HG02884 (cell line): ENCODE results near the gene TEX29.

Experiments used
- ATAC-seq: cut with Tn5 transposase; IDR thresholded peaks from one replicate; pipeline ENCODE4 v1.9.1; 2021; ENCODE audit warnings: mild to moderate bottlenecking, moderate library complexity; ENCODE audit not compliant: unreplicated experiment

Gene TEX29

DNA sequence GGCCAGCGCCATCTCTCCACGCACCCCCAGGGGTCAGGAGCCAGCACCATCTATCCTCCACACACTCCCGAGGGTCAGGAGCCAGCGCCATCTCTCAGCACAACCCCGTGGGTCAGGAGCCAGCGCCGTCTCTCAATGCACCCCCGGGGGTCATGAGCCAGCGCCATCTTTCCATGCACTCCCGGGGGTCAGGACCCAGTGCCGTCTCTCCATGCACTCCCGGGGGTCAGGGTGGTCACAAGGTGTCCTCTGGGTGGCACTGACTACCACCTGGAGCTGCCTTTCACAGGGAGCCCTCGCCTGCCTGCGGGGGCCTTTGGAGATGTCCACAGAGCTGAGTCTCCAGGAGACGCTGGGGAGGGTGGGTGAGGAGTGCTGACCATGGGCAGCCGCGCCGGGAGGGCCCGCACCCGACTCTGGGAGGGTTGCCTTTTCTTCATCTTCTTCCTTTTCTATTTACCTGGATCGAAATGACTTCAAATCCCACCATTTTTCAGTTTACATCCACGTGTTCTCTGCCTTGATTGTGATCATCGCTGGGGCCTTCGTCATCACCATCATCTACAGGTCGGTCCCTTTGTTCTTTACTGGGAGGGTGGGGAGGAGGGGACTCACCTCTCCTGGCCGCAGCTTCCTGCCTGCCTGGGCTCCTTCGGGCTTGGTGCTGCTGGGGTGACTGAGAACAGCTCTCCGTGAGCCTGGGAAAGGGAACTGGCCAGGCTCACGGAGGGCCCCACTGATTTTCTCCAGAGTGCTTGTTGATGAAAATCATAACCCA lies 19.1 kb downstream of the TEX29 start:
- ATAC-seq: no peak

DNA sequence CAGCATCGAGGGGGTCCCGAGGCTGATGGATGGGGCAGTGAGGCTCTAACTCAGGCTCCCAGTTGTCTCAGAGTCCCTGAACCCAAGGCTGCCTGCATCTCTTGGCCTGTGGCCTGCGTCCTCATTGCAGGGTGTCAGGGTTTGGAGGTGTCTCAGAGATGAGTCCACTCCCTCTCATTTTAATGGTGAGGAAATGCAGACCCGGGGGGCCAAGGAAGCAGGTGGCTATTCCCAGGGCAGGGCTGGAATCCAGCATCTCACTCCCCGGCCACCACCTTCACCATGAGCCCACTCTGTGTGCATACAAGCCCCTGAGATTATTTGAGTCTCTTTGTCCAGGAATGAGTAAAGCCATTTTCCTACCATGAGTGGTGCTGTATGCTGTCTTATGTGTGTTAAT lies 21.4 kb downstream of the TEX29 start:
- ATAC-seq: no peak

DNA sequence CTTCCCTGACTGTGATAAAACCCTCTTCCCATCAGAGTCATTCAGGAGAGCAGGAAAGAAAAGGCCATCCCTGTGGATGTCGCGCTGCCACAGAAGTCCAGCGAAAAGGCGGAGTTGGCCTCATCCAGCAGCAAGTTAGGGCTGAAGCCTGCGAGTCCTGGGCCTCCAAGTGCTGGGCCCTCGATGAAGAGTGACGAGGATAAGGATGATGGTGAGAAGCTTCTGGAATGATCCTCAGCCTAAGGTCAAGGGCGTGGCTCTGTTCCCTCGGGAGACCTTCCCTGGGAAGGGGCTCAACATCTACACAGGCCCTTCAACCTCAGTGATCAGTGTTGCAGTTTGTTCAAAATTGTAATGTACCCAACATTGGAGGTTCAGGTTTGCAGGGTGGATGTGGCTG lies 22.3 kb downstream of the TEX29 start:
- ATAC-seq: no peak

DNA sequence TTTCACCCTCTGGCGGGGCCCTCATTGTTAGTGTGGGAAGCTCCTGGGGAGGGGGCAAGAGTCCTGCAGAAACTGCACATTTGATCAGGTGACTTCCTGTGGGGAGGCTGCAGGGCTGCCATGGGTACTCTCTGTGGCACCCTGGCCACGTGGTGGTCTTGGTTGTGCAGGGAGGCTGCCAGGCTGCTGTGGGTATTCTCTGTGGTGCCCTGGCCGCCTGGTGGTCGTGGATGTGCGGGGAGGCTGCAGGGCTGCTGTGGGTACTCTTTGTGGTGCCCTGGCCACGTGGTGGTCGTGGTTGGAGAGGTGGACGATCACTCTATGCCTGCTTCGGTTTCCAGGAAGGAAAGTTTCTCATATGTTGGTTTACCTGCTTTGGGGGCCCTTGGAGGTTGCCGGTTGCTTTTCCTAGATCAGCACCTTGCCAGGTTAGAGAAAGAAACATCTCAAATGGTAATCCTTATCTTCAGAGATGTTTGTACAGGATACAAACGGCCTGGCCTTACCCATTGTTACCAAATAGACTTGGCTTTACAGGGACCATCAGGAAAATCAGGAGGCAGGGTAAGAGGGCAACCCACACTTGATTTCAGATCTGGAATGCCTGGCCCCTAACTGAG lies 22.9 kb downstream of the TEX29 start:
- ATAC-seq: no peak

DNA sequence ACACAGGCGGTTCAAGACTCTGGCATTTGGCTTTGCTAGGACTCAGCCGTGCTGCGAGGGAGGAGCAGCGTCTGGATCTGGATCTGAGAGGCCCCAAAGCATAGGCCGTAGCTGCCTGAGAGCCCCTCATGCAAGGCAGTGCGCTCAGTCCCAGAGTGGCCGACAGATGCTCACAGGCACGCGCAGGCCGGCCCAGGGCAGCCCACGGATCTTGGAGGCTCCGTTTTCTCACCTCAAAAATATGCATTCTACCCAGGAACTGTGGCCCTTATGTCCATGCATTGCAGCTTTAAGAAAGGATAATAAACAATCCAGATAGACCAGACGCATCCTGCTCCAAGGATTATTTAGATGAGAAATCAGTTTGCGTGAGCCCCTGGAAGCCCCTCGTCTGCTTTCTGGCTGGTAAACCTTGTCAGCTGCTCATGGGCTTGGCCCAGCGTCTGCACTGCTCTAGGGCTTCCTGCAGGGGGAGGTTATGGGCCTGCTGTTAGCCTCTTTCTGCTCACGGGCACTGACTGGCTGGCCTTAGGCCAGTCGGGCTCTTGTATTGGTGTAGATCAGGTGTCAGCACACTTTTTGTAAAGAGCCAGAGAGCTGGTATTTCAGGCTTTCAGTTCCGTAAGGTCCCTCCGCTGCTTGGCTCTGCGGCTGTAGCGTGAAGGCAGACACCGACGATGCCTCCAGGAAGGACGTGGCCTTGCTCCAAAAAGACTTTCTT lies 24.2 kb downstream of the TEX29 start:
- no peak for ATAC-seq

DNA sequence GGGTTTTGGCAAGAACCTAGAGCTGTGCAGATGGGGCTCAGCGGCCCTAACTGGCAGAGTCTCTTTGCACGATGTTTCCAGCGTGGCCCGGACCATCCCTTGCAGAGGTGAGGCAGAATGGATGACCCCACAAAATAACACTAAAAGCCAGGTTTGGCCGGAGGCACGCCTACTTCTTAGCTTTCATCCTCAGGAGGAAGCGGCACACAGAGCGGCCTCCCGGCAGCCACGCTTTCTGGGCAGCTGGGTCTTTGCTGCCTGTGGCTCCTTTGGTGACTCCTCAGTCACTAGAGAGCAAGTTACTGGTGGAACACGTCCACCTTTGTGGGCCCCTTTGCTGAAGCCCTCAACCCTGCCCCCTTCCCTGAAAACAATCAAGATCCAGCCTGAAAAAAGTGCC lies 25.2 kb downstream of the TEX29 start:
- no peak for ATAC-seq

DNA sequence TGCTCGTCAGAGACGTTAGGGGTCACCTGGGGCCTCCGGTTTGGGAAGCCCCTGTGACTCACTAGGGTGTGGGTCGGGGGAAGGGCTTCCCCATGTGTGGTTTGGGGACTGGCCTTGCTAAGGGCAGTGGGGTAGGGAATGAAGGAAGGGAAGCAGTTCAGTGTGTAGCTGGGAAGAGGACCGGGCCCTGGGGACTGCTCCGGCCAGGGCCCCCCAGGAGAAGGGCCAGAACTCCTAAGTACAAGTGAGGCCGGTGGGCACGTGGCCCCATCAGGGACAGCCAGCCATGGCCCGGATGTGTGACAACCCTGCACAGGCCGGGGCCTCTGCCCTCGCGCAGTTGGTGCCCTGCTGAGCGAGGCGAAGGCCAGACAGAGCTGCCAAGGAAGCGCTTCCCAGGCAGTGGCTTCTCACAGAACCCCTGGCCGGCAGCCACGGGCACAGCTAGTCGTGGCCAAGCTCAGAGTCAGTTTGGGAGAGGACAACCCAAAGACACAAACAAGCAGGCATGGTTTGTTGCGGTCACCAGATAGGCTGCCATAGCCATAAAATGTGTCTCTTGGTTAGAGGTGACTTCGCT lies 25.7 kb downstream of the TEX29 start:
- ATAC-seq: no peak

DNA sequence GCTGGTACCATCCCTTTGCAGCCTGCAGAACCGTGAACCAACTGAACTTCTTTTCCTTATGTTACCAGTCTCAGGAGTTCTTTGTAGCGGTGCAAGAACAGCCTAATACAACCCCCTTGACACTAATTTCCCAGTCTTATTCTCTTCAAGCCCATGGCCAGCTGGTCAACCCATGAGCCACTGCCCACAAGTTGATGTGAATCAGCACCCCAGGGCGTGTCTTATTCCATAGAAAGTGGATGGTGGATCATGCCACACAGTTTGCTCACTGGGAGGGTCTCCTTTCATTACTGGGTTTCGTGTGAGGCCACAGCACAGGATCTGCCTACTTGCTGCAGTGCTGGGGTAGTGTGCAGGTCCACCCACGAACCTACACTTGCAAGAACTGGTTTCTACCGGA lies 27.0 kb downstream of the TEX29 start:
- no peak for ATAC-seq

DNA sequence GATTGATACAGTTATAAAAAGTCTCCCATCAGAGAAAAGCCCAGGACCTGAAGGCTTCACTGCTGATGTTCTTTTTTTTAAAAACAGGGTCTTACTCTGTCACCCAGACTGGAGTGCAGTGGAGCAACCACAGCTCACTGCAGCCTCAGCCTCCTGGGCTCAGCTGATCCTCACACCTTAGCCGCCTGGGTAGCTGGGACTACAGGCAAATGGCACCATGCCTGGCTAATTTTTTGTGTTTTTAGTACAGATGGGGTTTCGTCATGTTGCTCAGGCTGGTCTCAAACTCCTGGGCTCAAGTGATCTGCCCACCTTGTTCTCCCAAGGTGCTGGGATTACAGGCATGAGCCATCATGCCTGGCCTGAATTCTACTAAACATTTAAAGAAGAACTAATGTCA lies 33.1 kb downstream of the TEX29 start:
- ATAC-seq: no peak

DNA sequence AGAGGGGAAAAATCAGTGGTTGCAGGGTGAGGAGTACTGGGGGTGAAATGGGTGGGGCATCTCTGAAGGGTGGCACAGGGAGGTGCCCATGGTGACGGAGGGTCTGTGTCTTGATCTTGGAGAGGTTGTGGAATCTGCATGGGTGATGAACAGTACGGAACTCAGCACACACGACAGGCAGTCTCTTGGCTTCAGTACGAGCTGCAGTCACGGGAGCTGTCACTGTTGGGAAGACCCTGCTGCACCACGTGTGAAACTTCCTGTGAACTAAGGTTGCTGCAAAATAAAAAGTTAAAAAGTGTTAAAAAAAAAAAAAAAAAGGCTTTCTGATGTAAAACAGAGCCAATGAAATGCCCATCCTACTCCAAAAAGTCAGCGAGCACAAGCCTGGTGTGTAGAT lies 34.3 kb downstream of the TEX29 start:
- no peak for ATAC-seq

DNA sequence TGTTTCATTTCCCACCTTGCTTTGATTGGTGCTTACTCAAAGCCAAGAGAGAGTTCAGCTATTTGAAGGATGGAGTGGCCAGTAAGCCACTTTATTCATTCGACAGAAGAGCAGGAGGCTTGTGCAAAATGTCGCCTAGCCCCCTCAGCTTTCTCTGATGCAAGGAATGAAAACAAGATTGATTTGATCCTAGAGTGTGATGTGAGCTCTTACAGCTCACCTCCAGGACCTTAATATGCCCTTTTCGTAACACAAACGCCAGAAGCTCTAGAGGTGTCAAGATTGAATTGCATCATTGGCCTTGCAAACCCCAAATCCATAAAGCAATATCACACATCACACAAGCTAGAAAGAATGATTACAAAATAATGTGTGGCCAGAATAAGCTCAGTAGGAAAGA lies 36.4 kb downstream of the TEX29 start:
- no peak for ATAC-seq

DNA sequence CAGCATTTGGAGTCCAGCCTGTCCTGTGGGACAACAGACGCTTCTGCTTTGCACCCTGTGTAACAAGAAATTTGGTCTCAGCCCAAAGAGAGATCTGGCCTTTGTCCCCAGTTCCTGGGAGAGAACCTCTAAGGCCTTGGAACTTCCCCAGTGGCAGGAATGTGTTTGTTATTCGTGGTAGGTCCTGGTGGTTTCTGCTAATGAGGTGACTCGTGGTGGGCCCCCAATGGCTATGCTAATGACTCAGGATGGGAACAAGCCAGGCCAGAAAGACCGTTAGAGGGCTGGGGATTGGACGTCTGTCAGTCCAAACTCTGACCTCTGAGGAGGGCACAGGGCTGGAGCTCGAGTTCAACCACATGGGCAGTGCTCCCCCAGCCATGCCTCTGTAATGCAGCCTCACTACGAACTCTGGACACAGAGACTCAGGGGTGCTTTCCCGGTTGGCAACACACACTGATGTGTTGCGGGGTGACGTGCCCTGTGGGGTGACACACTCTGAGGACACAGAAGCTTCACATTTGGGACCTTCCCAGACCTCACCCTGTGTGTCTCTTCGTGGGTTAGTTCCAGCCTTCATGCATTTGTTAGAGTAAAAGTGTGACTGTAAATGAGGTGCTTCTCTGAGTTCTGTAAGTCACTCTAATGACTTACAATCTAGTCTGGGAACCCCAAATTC lies 38.9 kb downstream of the TEX29 start:
- no peak for ATAC-seq

DNA sequence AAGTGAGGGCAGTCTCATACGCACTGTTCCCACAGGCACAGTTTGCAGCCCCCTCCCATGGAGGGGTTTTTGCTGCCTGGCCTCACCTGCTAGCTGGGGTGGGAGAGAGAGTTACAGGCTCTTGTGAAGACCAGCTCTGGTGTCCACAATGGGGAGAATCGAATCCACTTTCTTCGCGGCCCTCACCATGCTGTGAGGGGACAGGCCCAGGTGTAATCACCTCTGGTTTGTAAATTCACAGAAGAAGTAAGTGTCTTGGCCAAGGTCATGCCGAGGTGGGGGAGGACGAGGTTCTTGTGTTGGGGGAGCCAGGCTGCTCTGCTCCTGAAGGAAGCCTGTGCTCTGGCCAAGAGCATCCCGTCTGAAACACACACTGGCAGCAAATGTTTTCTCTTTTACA lies 39.5 kb downstream of the TEX29 start:
- ATAC-seq: no peak

DNA sequence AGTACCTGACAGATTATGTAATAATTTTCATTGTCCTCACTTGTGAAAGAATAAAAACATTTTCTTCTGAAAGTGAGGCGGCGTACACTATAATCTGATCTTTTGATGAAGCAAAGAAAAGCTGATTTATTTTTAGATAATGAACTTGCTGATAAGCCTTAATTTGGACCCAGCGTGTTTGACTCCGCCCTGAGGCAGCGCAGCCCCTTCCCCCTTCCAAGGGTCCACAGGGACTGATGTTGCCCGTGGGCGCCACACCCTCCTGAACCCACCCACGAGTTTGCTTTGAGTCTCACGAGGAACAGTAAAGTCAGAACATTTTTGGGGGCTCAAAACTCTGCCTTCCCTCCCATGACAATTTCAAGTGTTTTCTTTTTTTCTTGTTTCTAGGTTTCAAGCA lies 40.0 kb downstream of the TEX29 start:
- ATAC-seq: no peak

DNA sequence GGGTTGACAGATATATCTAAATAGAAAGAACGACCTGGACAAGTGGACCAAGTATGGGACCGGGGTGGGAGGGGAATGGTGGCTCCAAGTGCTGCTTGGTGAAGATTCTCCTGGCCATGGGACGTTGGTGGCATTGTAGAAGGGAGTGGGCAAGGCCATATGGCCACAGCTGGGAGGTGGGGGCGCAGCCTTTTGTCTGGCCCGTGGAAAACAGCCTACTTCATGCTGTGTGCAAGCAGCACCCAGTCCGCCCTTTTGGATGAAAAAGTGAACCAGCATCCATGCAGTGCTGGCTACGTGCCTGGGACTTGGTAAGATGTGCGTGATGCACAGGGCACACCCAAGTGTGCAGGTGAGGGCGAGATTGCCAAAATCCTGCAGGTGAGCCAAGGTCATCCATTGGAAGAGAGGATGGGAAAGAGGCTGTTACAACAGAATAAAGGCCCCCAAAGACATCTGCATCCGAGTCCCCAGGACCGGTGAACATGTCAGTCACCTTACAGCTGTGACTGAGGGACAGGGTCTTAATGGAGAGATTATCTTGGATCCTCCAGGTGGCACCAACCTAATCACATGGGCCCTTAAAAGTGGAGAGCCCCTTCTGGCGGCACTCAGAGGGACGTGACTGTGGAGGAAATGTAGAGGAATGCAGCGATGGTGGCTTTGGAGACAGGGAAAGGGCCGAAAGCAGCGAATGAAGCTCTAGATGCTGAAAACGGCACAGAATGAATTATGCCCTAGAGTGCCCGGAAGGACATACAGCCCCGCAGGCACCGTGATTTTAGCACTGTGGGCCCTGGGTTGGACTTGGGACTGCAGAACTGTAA lies 40.8 kb downstream of the TEX29 start:
- no peak for ATAC-seq

DNA sequence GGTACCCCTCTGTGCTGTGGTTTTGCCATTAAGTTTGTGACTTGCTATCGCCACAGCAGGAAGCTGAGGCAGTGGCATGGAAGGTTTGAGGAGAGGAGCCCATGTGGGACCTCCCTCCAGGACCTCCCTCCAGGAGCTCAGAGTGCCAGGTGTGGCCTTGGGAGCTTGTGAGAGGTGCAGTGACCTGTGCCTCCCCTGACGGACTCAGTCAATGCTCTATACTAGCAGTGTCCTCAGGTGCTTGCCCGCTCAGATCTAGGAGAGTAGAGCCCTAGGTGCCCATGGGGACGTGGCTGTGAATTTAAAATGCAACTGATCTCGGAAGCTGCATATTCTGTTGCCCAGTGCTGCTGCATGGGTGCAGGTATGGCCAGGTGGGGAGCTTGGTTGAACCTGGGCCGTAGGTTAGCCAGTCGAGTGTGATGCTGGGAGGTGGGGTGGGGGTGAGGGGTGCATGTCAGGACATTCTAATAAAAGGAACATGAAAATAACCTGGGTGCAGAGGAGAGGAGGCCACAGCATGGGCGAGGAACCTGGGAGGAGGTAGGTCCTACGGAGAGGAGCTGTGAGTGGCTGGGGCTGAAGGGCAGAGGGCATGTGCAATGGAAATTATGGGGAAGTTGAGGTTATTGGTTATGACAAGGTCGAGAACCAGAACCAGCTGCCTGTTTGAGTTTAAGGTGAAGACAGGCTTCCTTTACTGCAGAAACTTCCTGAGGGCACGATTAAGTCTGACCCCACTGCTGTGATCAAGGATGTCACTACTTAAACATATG lies 41.6 kb downstream of the TEX29 start:
- no peak for ATAC-seq

DNA sequence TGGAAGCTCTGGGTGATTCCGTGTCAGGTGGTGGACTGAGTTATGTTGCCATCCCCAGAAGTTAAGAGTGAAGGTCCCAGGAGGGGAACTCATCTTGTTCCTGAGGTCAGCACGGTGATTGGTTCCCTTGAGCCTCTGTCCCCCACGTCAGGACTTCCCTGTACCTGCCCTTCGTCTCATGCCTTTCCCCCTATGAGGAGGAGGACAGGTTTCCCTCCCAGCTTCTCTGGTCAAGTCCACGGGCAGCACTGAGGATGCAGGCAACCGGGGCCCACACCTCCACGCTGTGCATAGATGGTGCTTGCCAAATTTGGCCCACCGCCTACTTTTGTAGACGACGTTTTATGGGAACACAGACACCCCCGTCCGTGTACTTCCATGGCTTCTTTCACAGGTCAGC lies 42.7 kb downstream of the TEX29 start:
- no peak for ATAC-seq

DNA sequence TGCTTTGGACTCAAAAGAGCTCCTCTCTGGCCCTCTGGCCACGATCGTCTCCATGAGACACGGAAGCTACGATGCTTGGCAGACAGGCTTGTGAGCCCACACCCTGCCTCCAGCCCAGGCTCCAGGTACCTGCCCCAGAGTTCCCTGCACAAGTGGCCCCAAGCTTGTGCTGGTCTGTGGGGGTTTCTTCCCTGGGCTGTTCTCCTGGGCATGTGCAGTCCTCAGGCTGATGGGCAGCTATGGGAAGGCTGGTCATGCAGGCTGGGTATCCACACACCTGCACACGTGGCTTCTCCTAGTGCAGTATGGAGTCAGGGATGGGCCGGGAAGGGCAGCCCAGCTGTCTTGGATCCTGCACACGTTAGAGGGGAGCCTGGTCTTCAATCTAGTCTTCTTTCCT lies 43.1 kb downstream of the TEX29 start:
- ATAC-seq: no peak

DNA sequence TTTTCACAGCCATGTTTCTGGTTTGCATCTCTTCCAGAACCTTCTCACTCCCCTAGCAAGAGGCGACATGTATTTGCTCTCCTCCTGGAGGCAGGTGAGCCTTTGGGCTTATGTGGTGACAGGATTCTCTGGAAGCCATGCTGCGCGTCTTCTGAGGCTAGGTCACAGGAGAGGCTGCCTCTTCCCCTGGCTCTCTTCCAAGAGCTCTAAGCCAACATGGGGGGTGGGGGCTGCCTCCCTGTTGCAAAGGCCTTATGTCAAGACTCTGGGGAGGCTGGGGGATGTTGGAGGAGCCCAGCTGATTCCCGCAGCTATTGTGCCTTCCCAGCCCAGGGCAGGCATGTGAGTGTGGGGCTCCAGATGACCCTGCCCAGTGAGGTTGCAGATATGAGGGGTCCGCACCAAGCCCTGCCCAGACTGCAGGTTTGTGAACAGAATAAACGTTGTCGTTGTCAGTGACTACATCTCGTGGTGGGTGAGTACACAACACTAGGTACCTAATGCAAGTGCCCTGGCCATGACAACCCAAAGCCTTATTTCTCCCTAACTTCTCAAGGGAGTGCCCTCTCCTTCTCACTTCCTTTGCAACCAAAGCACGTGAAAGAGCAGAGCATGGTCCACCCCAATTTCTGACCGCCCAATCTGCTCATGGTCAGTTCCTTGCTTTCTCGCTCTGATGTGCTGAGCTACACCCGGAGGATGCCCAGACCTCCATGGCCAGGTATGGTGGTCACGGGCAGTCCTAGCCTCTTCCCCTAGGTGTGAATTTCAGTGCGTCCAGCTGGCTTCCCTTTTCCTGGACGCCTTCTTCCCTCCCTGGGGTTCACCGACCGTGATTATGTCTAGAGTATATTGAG lies 44.9 kb downstream of the TEX29 start:
- no peak for ATAC-seq
